Brain microvascular endothelial cell (primary cell): Measurements from ENCODE around the gene VGLL3.
"Not testable (repeated sequence)": the region's sequence is repeated elsewhere in the genome, so short reads cannot be mapped to it uniquely, and the experiment has no call there.

ENCODE experiments used
- DNase-seq: peaks from one replicate; pipeline ENCODE4 v3.0.0-alpha.2; 2020
- H3K27ac ChIP-seq: fragments of 250-450 bp; sonication (Bioruptor Pico); 2 replicates; pipeline ENCODE4 v1.5.1; 2020; ENCODE audit warnings: mild to moderate bottlenecking, moderate library complexity
- H3K27me3 ChIP-seq: fragments of 250-450 bp; sonication (Bioruptor Pico); replicated peaks from 2 replicates; pipeline ENCODE4 v1.5.1; 2020; ENCODE audit warnings: mild to moderate bottlenecking
- H3K36me3 ChIP-seq: fragments of 250-450 bp; sonication (Bioruptor Pico); replicated peaks from 2 replicates; pipeline ENCODE4 v1.5.1; 2020; ENCODE audit warnings: mild to moderate bottlenecking
- H3K4me3 ChIP-seq: 2 replicates; pipeline ENCODE4 v1.5.1; 2011; ENCODE audit warnings: low read depth, mild to moderate bottlenecking, control low read depth, low read length, moderate library complexity
- in situ Hi-C: cut with HindIII; loops from 2 replicates; pipeline ENCODE4 v1.10.0; 2017; ENCODE audit warnings: low sequenced_read_pairs, low pct_ligation_motif_present
- TF ChIP-seq, protein P1 (sequence below): IDR thresholded peaks from 2 replicates; pipeline ENCODE4 v1.5.1; 2011; ENCODE audit warnings: low read depth, mild to moderate bottlenecking, moderate library complexity, low read length, control low read depth, inconsistent platforms; ENCODE audit errors: missing control alignments

VGLL3 gene

DNA sequence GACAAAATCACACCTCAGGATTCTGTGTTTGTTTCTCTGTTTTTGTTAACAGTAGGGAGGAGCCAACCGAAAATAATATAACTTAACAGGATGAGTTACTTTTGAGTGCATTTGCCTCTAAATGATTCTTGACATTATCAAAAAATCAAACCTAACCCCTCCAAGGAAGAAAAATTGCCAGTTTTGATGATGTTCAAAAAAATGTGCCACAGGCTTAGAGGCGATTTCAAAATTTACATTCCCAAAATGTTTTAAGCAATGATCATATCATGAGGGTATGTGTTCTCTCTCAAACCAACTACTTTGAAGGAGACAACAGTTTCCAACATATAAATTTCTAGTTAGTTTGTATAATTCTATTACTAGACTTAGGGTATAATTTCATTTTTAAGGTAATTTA, 6.7 kb downstream of the VGLL3 start:
- TF ChIP-seq, protein P1, sequence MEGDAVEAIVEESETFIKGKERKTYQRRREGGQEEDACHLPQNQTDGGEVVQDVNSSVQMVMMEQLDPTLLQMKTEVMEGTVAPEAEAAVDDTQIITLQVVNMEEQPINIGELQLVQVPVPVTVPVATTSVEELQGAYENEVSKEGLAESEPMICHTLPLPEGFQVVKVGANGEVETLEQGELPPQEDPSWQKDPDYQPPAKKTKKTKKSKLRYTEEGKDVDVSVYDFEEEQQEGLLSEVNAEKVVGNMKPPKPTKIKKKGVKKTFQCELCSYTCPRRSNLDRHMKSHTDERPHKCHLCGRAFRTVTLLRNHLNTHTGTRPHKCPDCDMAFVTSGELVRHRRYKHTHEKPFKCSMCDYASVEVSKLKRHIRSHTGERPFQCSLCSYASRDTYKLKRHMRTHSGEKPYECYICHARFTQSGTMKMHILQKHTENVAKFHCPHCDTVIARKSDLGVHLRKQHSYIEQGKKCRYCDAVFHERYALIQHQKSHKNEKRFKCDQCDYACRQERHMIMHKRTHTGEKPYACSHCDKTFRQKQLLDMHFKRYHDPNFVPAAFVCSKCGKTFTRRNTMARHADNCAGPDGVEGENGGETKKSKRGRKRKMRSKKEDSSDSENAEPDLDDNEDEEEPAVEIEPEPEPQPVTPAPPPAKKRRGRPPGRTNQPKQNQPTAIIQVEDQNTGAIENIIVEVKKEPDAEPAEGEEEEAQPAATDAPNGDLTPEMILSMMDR: no peak
- peaks cover 1% of the 10 kb centered on the region for H3K36me3 ChIP-seq
- peak overlapping the region; percentile 25 for H3K27ac ChIP-seq
- in situ Hi-C loops: no loop called here
- H3K27me3 ChIP-seq: no peaks in the 10 kb centered on the region
- no peak overlapping the region for H3K4me3 ChIP-seq
- no peak for DNase-seq

DNA sequence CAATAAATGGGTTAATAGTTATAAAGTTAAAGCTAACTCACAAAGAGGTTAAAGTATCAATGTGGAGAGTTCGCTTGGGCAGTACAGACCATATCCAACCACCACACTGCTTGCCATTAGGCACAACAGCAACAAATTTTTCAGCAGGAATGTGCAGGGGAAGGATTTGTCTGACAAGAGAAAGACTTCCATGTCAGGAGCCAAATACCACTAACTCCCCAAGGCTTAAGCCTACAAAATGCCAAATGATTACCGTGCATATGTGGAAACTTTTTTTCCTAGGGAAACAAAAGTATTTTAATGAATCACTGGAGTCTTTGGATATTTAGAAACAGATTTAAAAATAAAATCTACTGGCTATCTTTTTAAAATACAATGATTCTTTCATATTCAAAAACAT, 8.1 kb downstream of the VGLL3 start:
- no peak for DNase-seq
- no peaks in the 10 kb centered on the region for H3K27me3 ChIP-seq
- H3K27ac ChIP-seq: peak overlapping the region; percentile 25
- no peak overlapping the region for H3K4me3 ChIP-seq
- TF ChIP-seq, protein P1: no peak
- H3K36me3 ChIP-seq: peaks cover 10% of the 10 kb centered on the region
- in situ Hi-C loops: no loop called here

DNA sequence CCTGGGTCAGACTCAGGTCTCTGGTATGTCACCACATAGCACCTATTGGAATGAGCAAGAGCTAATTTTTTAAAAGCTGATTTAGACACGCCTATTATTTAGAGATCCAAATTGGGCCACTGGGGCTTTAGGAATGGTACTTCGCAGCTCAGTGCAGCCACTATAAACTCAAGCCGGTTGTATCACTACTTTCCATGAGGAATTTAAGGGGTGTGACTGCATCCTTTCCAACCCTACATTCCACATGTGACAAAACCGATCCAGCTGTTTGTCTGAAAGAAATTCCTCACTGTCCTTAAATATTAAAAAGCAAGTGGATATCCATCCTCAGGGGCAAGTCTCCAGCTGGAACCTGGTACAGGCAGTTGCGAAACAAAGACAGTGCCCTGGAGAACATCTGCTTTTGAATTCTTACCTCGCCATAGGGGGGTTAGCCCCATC, 12.8 kb downstream of the VGLL3 start:
- peaks cover 40% of the 10 kb centered on the region for H3K36me3 ChIP-seq
- no peaks in the 10 kb centered on the region for H3K27me3 ChIP-seq
- TF ChIP-seq, protein P1: no peak
- no peak for DNase-seq
- in situ Hi-C loops: no loop called here
- no peak overlapping the region for H3K4me3 ChIP-seq
- no peak overlapping the region for H3K27ac ChIP-seq

DNA sequence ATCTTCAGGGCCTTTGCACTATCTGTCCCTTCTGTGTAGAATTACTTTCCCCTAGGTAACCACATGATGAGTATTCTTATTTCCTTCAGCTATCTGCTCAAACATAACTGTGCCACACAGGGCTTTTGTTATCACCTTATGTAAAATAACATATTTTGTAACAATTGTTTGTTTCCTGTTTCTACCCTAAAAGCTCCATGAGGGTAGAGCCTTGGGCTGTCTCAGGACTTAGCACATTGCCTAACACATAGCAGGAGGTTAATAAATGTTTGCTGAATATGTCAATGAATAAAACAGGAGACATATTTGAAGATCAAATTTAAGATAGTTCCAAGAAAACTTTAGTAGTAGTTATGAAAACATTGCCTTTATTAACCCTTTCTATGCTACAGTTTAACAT, 14.7 kb downstream of the VGLL3 start:
- no peak overlapping the region for H3K27ac ChIP-seq
- no peak for DNase-seq
- in situ Hi-C loops: no loop called here
- peaks cover 43% of the 10 kb centered on the region for H3K36me3 ChIP-seq
- no peaks in the 10 kb centered on the region for H3K27me3 ChIP-seq
- no peak overlapping the region for H3K4me3 ChIP-seq
- TF ChIP-seq, protein P1: no peak

DNA sequence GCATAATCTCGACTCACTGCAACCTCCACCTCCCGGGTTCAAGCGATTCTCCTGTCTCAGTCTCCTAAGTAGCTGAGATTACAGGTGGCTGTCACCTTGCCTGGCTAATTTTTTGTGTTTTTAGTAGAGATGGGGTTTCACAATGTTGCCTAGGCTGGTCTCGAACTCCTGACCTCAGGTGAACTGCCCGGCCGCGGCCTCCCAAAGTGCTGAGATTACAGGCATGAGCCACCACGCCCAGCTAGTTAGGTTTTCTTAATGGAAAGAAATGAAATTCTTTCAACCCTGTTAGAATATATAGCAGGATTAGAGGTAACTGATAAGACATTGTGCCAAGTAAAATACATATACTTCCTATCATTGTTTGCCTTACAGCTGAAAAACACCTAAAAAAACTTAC, 16.8 kb downstream of the VGLL3 start:
- in situ Hi-C loops: loop anchor here (25.0 kb wide), 1 partner anchor 187 kb away; no protein-coding TSS in a partner anchor
- not testable (repeated sequence) for H3K27me3 ChIP-seq, DNase-seq, H3K4me3 ChIP-seq
- peak overlapping the region; percentile 87 for H3K27ac ChIP-seq
- peaks cover 53% of the 10 kb centered on the region for H3K36me3 ChIP-seq

DNA sequence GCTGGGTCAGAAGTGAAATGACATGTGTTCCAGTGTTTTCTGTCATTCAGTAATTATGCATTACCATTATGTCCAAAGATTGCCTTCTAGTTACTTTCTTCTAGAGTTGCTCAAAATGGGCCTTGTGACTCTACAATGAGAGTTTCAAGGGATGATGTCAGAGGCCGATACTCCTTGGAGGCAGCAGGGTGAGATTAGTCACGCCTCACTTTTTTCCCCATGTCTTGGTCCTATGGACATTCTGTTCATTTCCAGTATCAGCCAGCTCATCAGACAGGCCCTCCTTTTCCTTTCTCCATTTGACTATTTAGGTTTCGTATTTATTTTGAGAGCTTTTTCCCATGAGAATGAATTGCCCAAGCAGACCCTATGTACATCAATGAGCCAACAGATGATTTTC, 17.5 kb downstream of the VGLL3 start:
- in situ Hi-C loops: loop anchor here (25.0 kb wide), 1 partner anchor 186 kb away; no protein-coding TSS in a partner anchor
- no peak overlapping the region for H3K4me3 ChIP-seq
- H3K27ac ChIP-seq: peak overlapping the region; percentile 87
- H3K36me3 ChIP-seq: peaks cover 56% of the 10 kb centered on the region
- TF ChIP-seq, protein P1: no peak
- no peaks in the 10 kb centered on the region for H3K27me3 ChIP-seq
- DNase-seq: peak; percentile 96
